Hematopoietic multipotent progenitor cell treated with erythropoietin and hydrocortisone succinate and interleukin-3 and kit ligand, for 8 days (in vitro differentiated cells): ENCODE data around the gene CCDC91.
"Not testable (repeated sequence)": the region's sequence is repeated elsewhere in the genome, so short reads cannot be mapped to it uniquely, and the experiment has no call there.

Source experiments
- DNase-seq: peaks from one replicate; pipeline ENCODE4 v3.0.0-alpha.2; 2015

CCDC91 gene

DNA sequence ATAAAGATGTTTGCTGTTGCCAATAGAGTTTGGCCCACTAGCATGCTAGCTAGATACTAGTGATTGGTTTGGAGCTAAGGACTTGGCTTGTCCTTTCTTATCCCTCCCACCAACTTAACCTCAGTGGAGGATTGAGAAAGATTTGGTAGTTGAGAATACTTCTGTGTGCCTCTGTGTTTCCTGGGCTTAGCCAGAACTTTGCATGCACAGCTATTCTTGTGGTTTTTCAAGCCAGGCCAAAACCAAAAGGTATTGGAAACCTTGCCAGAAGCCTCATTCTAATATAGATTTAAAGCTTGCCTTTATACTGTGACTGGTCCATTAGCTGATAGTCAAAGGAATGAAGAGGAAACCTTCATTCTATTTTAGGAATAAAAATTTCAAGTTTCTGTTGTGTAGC lies 188.5 kb downstream of the CCDC91 start:
- DNase-seq, result no peak

DNA sequence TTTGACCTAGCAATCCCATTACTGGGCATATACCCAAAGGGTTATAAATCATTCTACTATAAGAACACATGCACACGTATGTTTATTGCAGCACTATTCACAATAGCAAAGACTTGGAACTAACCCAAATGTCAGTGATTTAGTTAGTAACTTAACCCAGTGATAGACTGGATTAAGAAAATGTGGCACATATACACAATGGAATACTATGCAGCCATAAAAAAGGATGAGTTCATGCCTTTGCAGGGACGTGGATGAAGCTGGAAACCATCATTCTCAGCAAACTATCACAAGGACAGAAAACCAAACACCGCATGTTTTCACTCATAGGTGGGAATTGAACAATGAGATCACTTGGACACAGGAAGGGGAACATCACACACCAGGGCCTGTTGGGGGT lies 189.5 kb downstream of the CCDC91 start:
- DNase-seq, result not testable (repeated sequence)

DNA sequence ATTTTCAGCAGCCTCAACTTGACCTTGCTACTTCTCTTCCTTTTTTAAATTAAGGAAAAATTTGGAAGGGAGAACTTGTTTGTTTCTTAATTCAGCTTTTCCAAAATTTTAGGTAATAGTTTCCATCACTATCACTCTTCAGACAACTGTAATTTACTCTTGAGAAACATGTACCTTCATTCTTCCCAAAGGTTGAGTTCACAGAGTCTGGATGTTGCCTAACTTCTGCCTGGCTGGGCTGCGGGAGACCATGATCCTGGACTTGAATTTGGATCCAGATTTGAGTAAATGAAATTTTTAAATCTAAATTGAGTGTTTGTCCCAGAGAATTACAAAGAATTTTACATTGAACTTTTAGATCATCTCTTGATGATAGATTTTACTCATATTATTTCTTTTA lies 193.1 kb downstream of the CCDC91 start:
- no peak for DNase-seq

DNA sequence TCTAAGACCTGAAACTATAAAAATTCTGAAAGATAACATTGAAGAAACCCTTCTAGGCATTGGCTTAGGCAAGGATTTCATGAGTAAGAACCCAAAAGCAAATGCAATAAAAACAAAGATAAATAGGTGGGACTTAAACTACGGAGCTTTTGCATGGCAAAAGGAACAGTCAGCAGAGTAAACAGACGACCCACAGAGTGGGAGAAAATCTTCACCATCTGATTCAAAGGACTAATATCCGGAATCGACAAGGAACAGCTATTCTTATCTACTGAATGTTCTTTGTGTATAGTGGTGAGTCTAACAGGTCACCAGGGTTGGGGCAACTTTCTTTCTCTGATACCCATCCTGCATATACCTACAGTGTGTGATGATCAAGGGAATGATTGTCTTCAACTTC lies 198.6 kb downstream of the CCDC91 start:
- no peak for DNase-seq

DNA sequence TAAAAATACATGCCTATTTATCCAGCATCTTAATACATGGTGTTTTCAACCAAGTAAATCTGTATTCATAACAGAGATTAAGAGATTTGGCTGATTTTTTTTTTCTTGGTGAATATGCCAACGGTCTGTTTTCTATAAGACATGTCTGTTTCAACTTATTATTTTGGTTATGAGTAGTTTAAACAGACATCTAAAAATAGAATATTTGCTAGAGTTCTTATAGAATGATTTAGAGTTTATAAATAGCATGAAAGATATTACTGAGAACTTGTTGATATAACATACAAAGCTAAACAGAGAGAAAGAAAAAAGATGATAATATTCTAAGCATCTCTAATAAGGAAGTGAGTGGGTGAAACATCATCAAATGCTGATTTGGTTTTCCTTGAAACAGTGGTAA lies 199.9 kb downstream of the CCDC91 start:
- no peak for DNase-seq

DNA sequence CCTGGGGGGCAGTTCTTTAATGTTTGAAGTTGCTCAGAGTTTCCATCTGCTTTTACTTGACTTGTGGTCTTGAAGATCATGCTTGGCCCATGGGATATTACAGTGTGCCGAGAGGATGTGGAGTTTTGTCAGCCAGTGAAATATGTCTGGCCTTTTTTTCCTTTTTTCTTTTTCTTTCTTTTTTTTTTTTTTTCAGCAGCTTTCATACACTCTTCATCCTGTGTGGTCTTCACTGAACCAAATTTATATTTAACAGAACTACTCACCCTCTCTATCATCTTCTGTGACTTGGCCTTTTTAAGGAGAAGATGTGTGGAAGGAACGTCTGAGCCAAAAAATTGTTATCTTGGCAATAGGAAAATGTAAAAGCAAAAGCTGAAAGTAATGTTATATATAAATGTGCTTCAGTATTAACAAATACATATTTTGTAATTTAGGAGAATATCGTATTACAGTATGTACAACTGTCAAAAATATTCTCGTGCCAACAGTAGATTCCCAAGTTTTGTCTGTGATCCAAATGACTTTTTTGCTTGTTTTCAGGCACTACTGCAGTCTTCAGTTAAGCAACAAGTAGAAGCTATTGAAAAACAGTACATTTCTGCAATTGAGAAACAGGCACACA lies 200.6 kb downstream of the CCDC91 start:
- no peak for DNase-seq

DNA sequence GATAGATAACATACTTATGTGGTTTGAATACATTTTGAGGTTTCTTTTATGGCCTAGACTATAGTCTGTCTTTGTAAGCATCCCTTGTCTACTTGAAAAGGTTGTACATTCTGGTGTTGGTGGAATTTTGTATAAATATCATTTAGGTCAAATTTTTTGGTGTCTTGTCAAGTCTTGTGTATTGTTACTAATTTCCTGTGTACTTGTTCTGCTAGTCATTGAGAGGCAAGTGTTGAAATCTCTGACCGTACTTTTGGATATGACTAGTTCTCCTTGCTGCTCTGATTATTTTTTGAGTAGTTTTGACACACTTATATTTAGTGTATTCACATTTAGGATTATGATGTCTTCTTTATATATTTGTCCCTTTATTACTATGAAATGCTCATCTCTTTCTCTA lies 219.6 kb downstream of the CCDC91 start:
- DNase-seq, result no peak

DNA sequence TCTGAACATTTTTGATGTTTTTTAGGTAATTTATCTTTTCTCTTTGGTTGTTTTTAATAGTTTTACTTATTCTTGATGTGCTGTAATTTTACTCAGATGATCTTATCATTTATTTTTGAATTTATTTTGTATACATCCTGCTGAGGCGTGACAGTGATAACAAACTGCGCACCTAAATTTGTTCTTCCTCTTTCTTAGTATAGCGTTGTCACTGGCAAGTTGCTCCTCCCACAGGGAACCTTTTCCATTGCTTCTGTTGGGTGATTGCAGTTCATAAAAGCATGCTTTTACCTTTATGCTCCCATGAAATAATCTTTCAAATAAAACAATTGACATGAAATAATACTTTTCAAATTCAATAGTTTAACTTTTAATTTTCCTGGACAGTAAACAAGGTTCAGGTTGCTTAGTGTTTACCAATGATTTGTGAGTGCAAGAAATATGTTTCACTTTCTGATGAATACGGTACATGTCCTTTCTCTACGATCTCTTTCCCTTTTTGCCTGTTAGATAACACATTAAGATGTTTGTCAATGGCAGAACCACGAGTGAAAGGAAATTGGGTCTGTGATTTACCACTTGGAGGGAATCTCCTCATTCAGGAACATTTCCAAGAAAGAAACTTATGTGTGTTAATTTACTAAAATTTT lies 223.3 kb downstream of the CCDC91 start:
- no peak for DNase-seq

DNA sequence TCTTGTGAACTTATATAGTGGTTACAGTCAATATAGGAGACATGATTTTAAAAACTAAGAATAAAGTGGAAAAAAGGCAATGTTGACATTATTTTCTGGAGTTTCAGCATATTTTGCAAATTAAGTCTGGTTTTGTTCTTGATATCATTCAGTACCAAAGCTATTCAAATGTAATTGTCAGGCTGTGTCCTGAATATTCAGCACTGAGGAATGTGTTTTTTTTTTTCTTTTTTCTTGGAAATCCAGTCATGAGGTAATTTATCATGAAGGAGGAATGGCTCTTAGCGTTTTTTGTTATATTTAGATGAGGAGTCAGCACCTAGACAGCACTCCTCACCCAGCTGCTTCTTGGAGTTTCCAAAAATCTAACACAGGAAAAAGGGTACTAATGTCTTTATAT lies 225.5 kb downstream of the CCDC91 start:
- no peak for DNase-seq

DNA sequence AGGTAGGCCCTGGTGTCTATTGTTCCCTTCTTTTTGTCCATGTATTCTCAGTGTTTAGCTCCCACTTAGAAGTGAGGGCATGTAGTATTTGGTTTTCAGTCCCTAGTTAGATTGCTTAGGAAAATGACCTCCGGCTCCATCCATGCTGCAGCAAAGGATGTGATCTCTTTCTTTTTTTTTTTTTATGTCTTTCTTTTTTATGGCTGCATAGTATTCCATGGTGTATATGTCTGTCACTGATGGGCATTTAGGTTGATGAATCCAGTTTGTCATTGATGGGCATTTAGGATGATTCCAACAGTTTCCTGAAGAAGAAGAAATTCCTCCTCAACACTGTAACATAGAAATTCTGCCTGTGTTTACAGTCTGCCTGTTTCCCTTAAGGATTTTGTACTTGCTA lies 231.1 kb downstream of the CCDC91 start:
- DNase-seq, result no peak

DNA sequence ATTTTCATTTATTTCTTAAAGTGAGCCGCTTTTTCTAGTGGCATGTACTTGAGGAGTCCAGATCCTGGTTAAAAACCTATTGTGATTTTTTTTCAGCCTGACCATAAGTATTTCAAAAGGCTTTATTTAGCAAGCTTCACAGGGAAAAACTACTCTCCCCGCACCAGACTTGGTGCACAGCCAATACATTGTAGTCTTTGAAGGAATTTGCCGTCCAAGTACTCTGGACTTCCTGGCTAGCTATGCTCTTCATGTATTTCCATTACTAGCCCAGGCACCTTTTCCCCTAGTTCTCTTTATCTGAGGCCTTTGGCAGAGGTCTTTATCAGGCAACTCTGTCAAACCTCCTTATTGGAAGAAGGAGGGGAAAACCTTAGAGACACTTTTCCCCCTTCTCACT lies 234.7 kb downstream of the CCDC91 start:
- no peak for DNase-seq

DNA sequence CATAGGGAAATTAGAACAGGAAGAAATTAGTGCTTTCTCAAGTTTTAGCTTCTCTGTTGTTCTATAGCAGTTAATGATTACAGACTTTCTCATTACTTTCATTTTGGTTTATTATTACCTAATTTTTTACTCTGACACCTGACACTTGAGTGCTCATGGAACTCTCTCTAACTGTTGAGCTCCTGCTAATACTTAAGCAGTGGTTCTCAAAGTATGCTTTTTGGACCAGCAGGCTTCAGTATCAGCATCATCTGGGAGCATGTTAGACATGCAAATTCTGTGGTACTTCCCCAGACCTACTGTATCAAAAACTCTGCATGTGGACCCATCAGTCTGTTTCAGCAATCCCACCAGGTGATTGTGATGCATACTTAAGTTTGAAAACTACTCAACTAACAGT lies 235.3 kb downstream of the CCDC91 start:
- DNase-seq, result no peak

DNA sequence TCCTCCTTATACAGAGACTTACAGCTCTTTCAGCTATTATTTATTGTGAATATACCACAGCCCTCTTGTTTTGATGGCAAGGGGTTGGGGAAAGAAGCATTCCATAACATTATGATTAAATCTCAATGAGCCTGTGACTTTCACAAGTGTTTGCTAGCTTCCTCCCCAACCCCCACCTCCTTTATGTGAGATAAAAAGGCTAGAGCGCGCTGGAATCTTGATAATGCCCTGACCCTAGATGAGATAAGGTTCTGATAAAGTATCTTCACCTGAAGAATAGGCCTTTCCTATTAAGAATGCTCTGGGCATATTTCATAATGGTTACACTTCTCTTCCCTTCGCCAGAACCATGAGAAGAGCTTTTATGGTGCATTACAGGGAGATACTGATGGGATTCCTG lies 236.8 kb downstream of the CCDC91 start:
- DNase-seq, result no peak

DNA sequence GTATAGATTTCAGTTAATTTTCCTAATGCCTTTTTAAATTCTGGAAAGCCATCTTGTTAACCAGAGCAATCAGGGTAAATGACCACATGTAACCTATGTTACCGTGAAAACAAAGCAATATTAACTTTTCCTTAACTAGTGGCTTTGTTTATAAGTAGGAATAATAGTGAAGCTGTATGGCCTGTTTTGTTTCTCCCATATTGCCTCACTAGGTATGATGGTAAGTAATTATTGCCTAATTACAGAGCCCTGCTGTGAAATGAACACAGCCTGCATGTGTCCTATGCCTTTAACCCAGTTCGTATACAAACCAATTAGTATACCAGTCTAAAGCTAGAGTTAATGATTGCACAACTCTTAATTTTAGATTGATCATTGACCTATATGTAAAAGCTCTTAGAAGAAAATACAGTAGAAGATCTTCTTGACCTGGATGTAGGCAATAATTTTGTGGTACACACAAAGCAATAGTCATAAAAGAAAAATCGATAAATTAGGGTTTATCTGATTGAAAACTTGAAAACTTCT lies 249.9 kb downstream of the CCDC91 start:
- DNase-seq, result no peak

DNA sequence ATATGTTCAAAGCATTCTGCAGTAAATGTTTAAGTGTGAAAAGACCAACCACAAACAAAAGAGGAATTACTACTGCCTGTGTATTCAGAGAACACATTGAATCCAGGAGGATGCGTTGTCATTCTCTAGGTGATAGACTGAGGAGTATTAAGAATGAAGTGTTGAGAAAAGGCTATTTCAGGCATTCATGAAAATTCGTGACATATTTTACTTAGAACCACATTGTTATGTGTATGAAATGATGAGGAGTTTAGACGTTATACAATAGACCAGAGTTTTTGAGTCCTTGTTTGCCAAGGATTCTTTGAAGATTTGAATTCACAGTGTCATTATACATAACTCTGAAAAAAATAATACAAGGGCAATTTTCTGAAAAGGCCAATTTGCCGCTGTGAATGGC lies 251.8 kb downstream of the CCDC91 start:
- DNase-seq, result no peak

DNA sequence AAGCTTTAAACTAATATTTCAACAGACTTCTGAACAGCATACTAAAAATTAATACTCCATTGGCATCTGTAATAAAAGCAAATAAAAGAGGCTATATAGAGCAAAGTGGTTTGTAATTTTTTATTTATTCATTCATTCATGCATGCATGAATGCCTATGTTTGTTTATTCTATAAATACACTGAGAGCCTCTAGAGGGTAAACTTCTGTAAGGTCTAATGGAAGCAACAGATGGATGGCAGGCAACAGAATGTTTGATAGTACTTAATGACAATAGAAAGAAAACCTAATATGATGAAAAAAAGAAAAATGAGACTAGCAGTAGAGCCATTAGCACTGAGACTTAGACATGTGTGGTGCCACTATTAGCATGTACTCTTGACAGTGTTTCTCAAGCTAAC lies 253.1 kb downstream of the CCDC91 start:
- no peak for DNase-seq

DNA sequence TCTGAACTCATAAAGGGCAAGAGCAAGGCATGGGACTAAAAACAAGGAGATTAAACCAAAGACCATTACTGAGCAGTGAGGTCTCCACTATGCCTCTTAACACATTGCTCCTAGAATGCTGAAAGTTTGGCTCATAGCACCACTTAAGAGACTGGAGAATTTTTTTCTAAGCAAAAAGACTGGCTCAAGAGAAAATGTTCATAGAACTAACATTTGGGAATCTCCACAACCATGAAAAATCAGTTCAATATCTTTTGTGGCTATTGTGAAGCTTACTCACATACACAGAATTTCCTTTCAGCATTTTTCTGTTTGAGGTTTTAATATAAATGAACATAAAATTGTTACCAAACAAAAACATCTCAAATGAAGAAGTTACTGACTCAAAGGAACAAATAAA lies 255.8 kb downstream of the CCDC91 start:
- no peak for DNase-seq

DNA sequence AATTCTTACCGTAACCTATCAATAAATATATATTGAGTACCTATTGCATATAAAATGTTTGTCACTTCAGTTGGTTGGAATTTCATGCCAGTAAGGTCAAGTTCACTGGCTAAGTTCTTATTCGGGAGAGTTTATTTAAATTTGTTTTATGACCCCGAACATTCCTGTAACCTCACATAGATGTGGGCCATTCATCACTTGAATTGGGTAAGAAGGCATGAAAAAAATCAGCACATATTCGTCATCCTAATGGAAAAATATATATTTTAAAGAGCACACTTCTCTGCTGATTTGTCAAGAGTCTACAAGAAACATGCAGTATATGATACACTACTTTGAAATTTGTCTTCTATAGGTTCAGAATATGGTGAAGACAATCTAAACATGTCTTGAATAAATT lies 263.4 kb downstream of the CCDC91 start:
- no peak for DNase-seq

DNA sequence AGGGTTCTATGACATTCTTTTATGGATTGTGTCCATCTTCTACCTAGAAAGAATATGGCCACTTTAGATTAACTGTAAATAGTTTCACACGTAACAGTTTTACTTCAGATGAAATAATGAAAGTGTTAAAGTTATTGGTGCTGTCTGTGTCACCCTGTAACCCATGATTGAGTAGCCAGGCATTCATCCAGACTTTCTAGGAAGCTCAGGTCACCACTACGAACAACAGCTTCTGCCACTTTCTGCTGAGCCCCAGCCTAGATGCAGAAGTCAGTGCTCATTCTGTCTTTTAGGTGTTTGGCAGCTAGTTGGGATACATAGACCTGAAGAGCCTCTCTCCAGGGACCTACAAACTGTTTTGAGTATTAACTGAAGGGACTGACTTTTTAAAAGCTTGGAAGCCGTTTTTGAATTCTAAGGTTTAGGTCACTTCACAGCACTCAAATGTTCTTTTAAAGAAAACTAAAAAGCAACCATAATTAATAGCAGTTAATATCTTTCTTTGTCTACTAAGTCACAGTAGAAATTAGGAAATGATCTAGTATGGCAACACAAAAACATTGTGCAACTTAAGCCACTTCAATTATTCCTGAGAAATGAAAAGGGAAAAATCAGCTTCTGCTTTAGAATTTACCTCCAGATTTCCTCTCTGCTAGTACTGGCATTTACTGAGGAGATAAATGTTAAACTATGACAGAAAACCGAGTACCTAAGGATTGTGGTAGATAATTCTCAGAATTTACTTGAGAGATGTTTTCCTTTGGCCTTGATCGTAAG lies 266.9 kb downstream of the CCDC91 start:
- no peak for DNase-seq

DNA sequence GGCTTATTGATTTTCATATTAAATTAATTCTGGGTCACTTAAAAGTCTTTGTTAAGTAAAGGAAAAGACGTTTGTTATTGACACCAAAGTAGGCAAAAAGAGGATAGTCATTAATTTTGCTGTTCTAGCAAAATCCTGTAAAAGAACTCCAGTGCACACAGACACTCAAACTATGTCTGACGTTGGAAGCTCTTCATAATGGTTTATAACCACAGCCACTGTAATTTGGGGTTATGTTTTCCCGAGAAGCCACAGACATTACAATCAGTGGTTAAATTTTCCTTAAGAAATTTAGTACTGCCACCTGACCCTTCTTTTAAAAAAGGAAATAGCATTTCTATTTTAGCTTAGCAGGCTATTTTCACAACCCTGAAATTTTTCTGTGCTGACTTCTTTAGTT lies 267.5 kb downstream of the CCDC91 start:
- no peak for DNase-seq

DNA sequence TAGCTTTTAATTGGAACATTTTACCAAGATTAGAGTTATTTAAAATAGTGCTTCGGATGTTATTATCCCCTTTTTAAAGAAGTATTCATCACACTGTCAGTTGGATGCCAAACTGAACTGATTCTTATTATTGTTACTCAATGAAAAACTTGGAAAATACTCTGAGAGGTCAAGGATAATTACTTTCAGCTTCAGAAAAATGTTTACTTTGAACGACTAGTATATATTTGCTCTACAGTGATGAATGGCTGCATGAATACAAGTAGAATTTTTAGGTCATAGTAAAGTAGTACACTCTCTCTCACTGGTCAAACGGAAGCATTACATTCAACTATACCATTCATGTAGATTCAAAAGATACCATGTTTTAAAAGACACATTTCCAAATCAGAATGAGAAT lies 269.2 kb downstream of the CCDC91 start:
- no peak for DNase-seq

DNA sequence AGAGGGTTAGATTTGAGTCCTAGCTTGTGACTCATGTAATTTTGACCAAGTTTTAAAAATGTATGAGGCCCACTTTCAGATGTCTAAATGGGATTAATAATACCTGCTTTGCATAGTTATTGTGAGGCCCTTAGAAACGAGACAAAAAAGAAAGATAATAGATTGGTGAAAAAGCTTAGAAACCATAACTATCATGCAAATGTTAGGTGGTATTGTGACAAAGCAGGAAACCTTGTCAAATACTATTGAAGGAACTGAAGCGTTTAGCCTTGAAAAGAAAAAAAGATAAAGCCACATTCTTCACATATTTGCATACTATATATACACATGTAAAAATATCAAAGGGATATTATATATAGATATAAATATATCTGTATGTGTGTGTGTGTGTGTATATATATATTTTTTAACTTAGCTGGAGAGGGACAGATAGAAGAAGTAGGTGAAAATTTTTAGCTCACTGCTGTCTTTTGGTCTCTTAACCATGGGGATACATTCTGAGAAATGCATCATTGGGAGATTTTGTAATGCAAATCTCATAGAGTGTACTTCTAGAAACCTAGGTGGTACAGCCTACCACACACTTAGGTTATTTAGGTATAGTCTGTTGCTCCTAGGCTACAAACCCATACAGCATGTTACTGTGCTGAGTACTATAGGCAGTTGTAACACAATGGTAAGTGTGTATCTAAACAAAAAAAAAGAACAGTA lies 270.3 kb downstream of the CCDC91 start:
- DNase-seq, result no peak

DNA sequence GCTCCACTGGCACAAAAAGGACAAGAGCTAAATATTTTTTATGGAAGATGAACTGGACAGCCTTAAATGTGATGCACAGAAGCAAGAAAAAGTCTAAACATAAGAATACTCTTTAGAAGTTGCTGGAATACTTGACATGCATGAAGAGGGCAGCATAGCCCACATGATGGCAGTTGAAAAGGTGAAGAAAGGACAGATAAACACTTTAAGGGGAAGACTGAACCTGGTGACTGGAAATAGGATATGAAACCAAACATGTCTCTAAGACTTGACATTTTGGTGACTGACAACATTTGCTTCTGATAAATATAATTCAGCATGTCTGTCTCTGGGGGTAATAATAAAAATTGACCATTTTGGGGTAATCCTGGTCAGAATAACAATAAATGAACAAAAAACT lies 273.1 kb downstream of the CCDC91 start:
- no peak for DNase-seq

DNA sequence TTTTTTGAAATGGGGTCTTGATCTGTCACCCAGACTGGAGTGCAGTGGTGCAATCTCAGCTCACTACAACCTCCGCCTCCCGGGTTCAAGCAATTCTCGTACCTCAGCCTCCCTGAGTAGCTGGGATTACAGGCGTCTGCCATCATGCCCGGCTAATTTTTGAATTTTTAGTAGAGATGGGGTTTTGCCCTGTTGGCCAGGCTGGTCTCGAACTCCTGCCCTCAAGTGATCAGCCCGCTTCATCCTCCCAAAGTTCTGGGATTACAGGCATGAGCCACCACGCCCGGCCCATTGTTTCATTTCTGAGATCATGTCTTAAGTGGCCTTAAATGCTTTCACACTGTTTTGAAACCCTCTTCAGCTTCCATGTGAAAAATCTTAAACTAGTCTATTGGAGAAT lies 281.5 kb downstream of the CCDC91 start:
- not testable (repeated sequence) for DNase-seq
